Uterus (tissue), 2 donors: Measurements from ENCODE around the gene CARNS1.

ENCODE experiments used
- CTCF ChIP-seq, 4 experiments: fragments of 200-600 bp in 2 of 4; fragments of 450-650 bp in 2 of 4; sonication (generic) in 2 of 4; IDR thresholded peaks; one replicate each; pipeline ENCODE4 v1.5.1; 2016 to 2019; ENCODE audit warnings: antibody characterized with exemption in 4 of 4, mild to moderate bottlenecking in 2 of 4, moderate library complexity in 1 of 4
- POLR2A ChIP-seq, 2 donors: fragments of 450-650 bp; IDR thresholded peaks; one replicate each; pipeline ENCODE4 v1.6.1; 2016; ENCODE audit warnings: antibody characterized with exemption in 2 of 2, mild to moderate bottlenecking in 1 of 2, moderate library complexity in 1 of 2

GRCh38 chr11:67457453-67457852 is 42.0 kb downstream of the CARNS1 start:
- TF ChIP-seq CTCF (IDR thresholded peaks at IDR 0.05) = no peak
- no peak for TF ChIP-seq POLR2A (IDR thresholded peaks at IDR 0.05)
